Upper lobe of right lung (tissue), 1 donor: ENCODE results near the gene GTSF1L. TPM values are rescaled to one million over a fixed set of nuclear protein-coding genes. Genes with fewer than 3 reads are reported as not detected.

Experiments used
- ATAC-seq: fragments of 200-7000 bp; cut with Tn5 transposase; one replicate; pipeline ENCODE4 v1.9.1; 2020; ENCODE audit warnings: mild to moderate bottlenecking, moderate library complexity
- DNase-seq: peaks from one replicate; pipeline ENCODE4 v3.0.0-alpha.2; 2020
- H3K27ac ChIP-seq: fragments of 200-600 bp; one replicate; pipeline ENCODE4 v1.8.0; 2022
- H3K27me3 ChIP-seq: fragments of 200-600 bp; one replicate; pipeline ENCODE4 v1.8.0; 2022; ENCODE audit warnings: mild to moderate bottlenecking
- H3K36me3 ChIP-seq: fragments of 200-600 bp; one replicate; pipeline ENCODE4 v1.8.0; 2022
- H3K4me1 ChIP-seq: fragments of 200-600 bp; one replicate; pipeline ENCODE4 v1.8.0; 2022
- H3K4me3 ChIP-seq: fragments of 200-600 bp; one replicate; pipeline ENCODE4 v1.8.0; 2022; ENCODE audit warnings: mild to moderate bottlenecking
- H3K9me3 ChIP-seq: fragments of 200-600 bp; one replicate; pipeline ENCODE4 v1.8.0; 2022
- CTCF ChIP-seq: fragments of 200-600 bp; IDR thresholded peaks from one replicate; pipeline ENCODE4 v1.8.0; 2022; ENCODE audit warnings: antibody characterized with exemption
- intact Hi-C: fragments of 100-400 bp; cut with DNase I; formaldehyde crosslinking; loops from one replicate; pipeline ENCODE4 v1.11.0; 2022
- total RNA-seq: library from RNA; stranded (reverse); fragmentation: NEBNext Ultra II Directional; extraction: Animal tissue kit (Norgen Biotek cat#: 25700); gene quantifications from one replicate; pipeline ENCODE4 v1.2.1, GENCODE V29; 2021
- donor health status: DM: no; HTN: yes; CAD: no; lungs with severe emphysema.

GTSF1L gene
- total RNA-seq, 1 donor from 2014 or later: not detected

- no peaks in the 10 kb centered on the region for H3K27me3 ChIP-seq
- intact Hi-C loops: no loop called here
- H3K4me1 ChIP-seq: no peaks in the 10 kb centered on the region
- ATAC-seq (no peak), DNase-seq (no peak)
- H3K27ac ChIP-seq: no peak overlapping the region
- no peak overlapping the region for H3K4me3 ChIP-seq
- no peaks in the 10 kb centered on the region for H3K36me3 ChIP-seq
- TF ChIP-seq CTCF: no peak
- H3K9me3 ChIP-seq: no peaks in the 10 kb centered on the region
Measured at GRCh38 chr20:43725666-43726065, 1.1 kb downstream of the GTSF1L start.

- no peak for TF ChIP-seq CTCF
- ATAC-seq (no peak), DNase-seq (no peak)
- no peaks in the 10 kb centered on the region for H3K36me3 ChIP-seq
- H3K4me3 ChIP-seq: no peak overlapping the region
- no peaks in the 10 kb centered on the region for H3K4me1 ChIP-seq
- H3K27me3 ChIP-seq: no peaks in the 10 kb centered on the region
- intact Hi-C loops: no loop called here
- H3K27ac ChIP-seq: no peak overlapping the region
- no peaks in the 10 kb centered on the region for H3K9me3 ChIP-seq
Measured at GRCh38 chr20:43724383-43724782, 2.4 kb downstream of the GTSF1L start.

- H3K9me3 ChIP-seq: no peaks in the 10 kb centered on the region
- no peak overlapping the region for H3K4me3 ChIP-seq
- no peak overlapping the region for H3K27ac ChIP-seq
- no peak for TF ChIP-seq CTCF
- H3K4me1 ChIP-seq: no peaks in the 10 kb centered on the region
- DNase-seq (no peak), ATAC-seq (no peak)
- H3K27me3 ChIP-seq: no peaks in the 10 kb centered on the region
- intact Hi-C loops: no loop called here
- no peaks in the 10 kb centered on the region for H3K36me3 ChIP-seq
Measured at GRCh38 chr20:43723735-43724134, 3.1 kb downstream of the GTSF1L start.

GRCh38 chr20:43723186-43723585, 3.6 kb downstream of the GTSF1L start:
- no peaks in the 10 kb centered on the region for H3K36me3 ChIP-seq
- H3K4me3 ChIP-seq: no peak overlapping the region
- H3K4me1 ChIP-seq: no peaks in the 10 kb centered on the region
- H3K27ac ChIP-seq: no peak overlapping the region
- no peaks in the 10 kb centered on the region for H3K27me3 ChIP-seq
- DNase-seq: no peak
- ATAC-seq: no peak
- no peaks in the 10 kb centered on the region for H3K9me3 ChIP-seq
- intact Hi-C loops: no loop called here
- TF ChIP-seq CTCF: no peak

DNA sequence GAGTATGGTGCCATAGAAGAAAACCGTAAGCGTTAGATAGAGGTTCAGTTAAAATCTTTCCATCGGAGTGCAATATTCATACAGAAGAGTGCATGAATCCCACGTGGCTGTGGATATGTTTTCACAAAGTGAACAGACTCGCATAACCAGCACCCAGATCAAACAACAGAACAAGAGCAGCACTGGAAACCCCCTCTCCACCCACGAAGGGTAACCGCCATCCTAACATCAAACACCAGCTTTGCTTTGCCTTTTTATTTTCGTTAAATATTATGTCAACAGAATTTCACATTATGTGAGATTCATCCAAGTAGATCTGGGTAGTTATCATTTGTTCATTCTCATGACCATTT, 4.7 kb downstream of the GTSF1L start:
- Histone ChIP-seq H3K36me3 (no peaks in the 10 kb centered on the region), H3K27ac (no peak overlapping the region), H3K4me1 (no peaks in the 10 kb centered on the region), H3K9me3 (no peaks in the 10 kb centered on the region), H3K4me3 (no peak overlapping the region), H3K27me3 (no peaks in the 10 kb centered on the region)
- TF ChIP-seq CTCF: no peak
- DNase-seq: no peak
- intact Hi-C loops: no loop called here
- ATAC-seq: no peak

GRCh38 chr20:43721429-43722152, 5.2 kb downstream of the GTSF1L start:
- DNase-seq (peak; percentile 37), ATAC-seq (peak; percentile 29)
- no peaks in the 10 kb centered on the region for H3K4me1 ChIP-seq
- no peak overlapping the region for H3K4me3 ChIP-seq
- TF ChIP-seq CTCF: no peak
- no peaks in the 10 kb centered on the region for H3K9me3 ChIP-seq
- no peak overlapping the region for H3K27ac ChIP-seq
- H3K27me3 ChIP-seq: no peaks in the 10 kb centered on the region
- intact Hi-C loops: no loop called here
- no peaks in the 10 kb centered on the region for H3K36me3 ChIP-seq
